GM12801 (cell line): Measurements from ENCODE around the gene PWWP2A.

Experiments used
- CTCF ChIP-seq: IDR thresholded peaks from one replicate; pipeline ENCODE4 v1.5.1; 2011; ENCODE audit warnings: control low read depth; ENCODE audit not compliant: insufficient read length; ENCODE audit errors: extremely low read depth

PWWP2A gene

GRCh38 chr5:160161626-160162025, 42.4 kb upstream of the PWWP2A start:
- TF ChIP-seq CTCF: no peak

GRCh38 chr5:160159991-160160792, 40.9 kb upstream of the PWWP2A start:
- TF ChIP-seq CTCF: no peak

- no peak for TF ChIP-seq CTCF
These were observed 38.8 kb upstream of the PWWP2A start for GRCh38 chr5:160158087-160158486.

GRCh38 chr5:160155017-160155750, 35.9 kb upstream of the PWWP2A start:
- no peak for TF ChIP-seq CTCF

- no peak for TF ChIP-seq CTCF
These were observed 33.7 kb upstream of the PWWP2A start for GRCh38 chr5:160152901-160153300.

- no peak for TF ChIP-seq CTCF
These were observed 33.0 kb upstream of the PWWP2A start for GRCh38 chr5:160152287-160152686.

- no peak for TF ChIP-seq CTCF
These were observed 31.8 kb upstream of the PWWP2A start for GRCh38 chr5:160151017-160151416.
